ENCODE results near the gene UNC45A.

GRCh38 chr15:90893175-90894090 lies 41.7 kb upstream of the UNC45A start:
- TF ChIP-seq CTCF (IDR thresholded peaks at IDR 0.05) (no peak), EZH2 (IDR thresholded peaks at IDR 0.05; ENCODE audit: borderline replicate concordance, insufficient read depth, low read depth, low read length, poor library complexity, severe bottlenecking) (no peak)
